Prostate gland (tissue), 2 donors: Measurements from ENCODE around the gene CDK14.

Source experiments
- POLR2A ChIP-seq: fragments of 450-650 bp; IDR thresholded peaks from one replicate; pipeline ENCODE4 v1.6.1; 2016; ENCODE audit warnings: antibody characterized with exemption, mild to moderate bottlenecking
- TF ChIP-seq, protein P1 (sequence below), 4 experiments: fragments of 200-600 bp in 2 of 4; fragments of 450-650 bp in 2 of 4; sonication (generic) in 2 of 4; IDR thresholded peaks; 1 replicate in 3 of 4; 2 replicates in 1 of 4; pipeline ENCODE4 v1.5.1; 2016 to 2019; ENCODE audit warnings: antibody characterized with exemption in 4 of 4, mild to moderate bottlenecking in 2 of 4, moderate library complexity in 2 of 4

DNA sequence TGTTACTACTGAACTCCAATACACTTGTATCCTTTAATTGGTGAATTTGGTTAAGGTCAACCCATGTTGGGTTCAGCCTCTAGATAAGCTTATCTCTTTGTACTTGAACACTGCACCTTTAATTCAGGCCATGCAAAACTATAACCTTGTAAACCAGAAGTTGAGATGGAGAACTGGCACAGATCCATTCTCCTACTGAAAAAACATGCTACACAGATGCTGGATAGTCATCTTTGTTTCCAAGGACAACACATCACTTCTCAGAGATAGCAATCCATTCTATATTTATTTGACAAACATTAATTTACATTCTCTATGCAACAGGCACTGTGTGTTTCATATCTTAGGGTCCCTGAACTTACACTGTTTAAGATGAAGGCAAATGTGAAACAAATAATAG is 2.9 kb upstream of the CDK14 start:
- TF ChIP-seq, protein P1, sequence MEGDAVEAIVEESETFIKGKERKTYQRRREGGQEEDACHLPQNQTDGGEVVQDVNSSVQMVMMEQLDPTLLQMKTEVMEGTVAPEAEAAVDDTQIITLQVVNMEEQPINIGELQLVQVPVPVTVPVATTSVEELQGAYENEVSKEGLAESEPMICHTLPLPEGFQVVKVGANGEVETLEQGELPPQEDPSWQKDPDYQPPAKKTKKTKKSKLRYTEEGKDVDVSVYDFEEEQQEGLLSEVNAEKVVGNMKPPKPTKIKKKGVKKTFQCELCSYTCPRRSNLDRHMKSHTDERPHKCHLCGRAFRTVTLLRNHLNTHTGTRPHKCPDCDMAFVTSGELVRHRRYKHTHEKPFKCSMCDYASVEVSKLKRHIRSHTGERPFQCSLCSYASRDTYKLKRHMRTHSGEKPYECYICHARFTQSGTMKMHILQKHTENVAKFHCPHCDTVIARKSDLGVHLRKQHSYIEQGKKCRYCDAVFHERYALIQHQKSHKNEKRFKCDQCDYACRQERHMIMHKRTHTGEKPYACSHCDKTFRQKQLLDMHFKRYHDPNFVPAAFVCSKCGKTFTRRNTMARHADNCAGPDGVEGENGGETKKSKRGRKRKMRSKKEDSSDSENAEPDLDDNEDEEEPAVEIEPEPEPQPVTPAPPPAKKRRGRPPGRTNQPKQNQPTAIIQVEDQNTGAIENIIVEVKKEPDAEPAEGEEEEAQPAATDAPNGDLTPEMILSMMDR (IDR thresholded peaks at IDR 0.05), result no peak
- TF ChIP-seq POLR2A, result no peak
